Myocyte (in vitro differentiated cells): ENCODE data around the gene HELZ2. TPM values are rescaled to one million over a fixed set of nuclear protein-coding genes. Genes with fewer than 3 reads are reported as not detected.

Experiments used
- DNase-seq: peaks from one replicate; pipeline ENCODE4 v3.0.0-alpha.2; 2012; ENCODE audit warnings: low read depth
- total RNA-seq: library from RNA; depleted of rRNA; stranded (reverse); fragments of >200 nt; gene quantifications from 2 replicates; pipeline ENCODE4 v1.2.3, GENCODE V29; 2014

The HELZ2 gene
- total RNA-seq, 1 donor from 2014 or later: 15.5 TPM

- DNase-seq: peak; percentile 57
These were observed 20.6 kb downstream of the HELZ2 start for GRCh38 chr20:63553251-63553932.

- DNase-seq: no peak
These were observed 21.4 kb downstream of the HELZ2 start for GRCh38 chr20:63552481-63553249.

- no peak for DNase-seq
These were observed 23.0 kb downstream of the HELZ2 start for GRCh38 chr20:63551068-63551467.

GRCh38 chr20:63549679-63550282 lies 24.3 kb downstream of the HELZ2 start:
- peak; percentile 66 for DNase-seq

- DNase-seq: no peak
These were observed 25.0 kb downstream of the HELZ2 start for GRCh38 chr20:63549019-63549418.

- DNase-seq: no peak
These were observed 25.5 kb downstream of the HELZ2 start for GRCh38 chr20:63548542-63548941.

GRCh38 chr20:63547725-63548480 lies 26.1 kb downstream of the HELZ2 start, which contains the start of gene SRMS:
SRMS (minus strand) TSS chr20:63547749; CDS start chr20:63547463, 286 bp downstream.
- no peak for DNase-seq

GRCh38 chr20:63546956-63547724 lies 26.9 kb downstream of the HELZ2 start:
- DNase-seq: no peak

- no peak for DNase-seq
These were observed 27.6 kb downstream of the HELZ2 start for GRCh38 chr20:63546256-63546955.

GRCh38 chr20:63545814-63546213 lies 28.2 kb downstream of the HELZ2 start:
- DNase-seq: no peak

GRCh38 chr20:63544958-63545516 lies 29.0 kb downstream of the HELZ2 start:
- DNase-seq: no peak

GRCh38 chr20:63544241-63544957 lies 29.6 kb downstream of the HELZ2 start:
- DNase-seq: no peak

- DNase-seq: no peak
These were observed 30.3 kb downstream of the HELZ2 start for GRCh38 chr20:63543733-63544132.

GRCh38 chr20:63543131-63543530 lies 30.9 kb downstream of the HELZ2 start:
- no peak for DNase-seq

- DNase-seq: no peak
These were observed 31.3 kb downstream of the HELZ2 start for GRCh38 chr20:63542696-63543095.

- DNase-seq: no peak
These were observed 31.9 kb downstream of the HELZ2 start for GRCh38 chr20:63542031-63542559.

GRCh38 chr20:63541371-63541770 lies 32.7 kb downstream of the HELZ2 start:
- DNase-seq: no peak

GRCh38 chr20:63540417-63541186 lies 33.4 kb downstream of the HELZ2 start:
- no peak for DNase-seq
